Hematopoietic multipotent progenitor cell treated with erythropoietin and hydrocortisone succinate and interleukin-3 and kit ligand, for 8 days (in vitro differentiated cells): ENCODE measurements around the gene PPP2R2B.

ENCODE experiments used
- DNase-seq: peaks from one replicate; pipeline ENCODE4 v3.0.0-alpha.2; 2015

Gene PPP2R2B

DNA sequence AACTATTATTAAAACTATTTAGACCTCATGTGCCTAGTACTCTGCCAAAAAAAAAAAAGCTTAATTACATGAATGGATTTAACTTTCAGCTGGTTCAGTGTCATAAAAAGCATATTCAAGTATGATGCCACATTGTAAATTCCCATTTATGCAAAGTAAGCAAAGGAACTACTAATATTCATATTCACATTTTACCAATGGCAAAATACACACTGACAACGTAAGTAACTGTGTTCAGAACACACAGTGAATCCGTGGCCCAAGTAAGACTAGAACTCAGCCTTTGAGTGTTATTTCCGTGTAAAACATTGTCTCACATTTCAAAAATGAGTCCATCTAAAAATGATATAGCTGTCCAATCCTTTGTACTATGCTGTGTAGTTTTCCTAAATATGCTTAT, 56.8 kb downstream of the PPP2R2B start:
- DNase-seq: no peak

DNA sequence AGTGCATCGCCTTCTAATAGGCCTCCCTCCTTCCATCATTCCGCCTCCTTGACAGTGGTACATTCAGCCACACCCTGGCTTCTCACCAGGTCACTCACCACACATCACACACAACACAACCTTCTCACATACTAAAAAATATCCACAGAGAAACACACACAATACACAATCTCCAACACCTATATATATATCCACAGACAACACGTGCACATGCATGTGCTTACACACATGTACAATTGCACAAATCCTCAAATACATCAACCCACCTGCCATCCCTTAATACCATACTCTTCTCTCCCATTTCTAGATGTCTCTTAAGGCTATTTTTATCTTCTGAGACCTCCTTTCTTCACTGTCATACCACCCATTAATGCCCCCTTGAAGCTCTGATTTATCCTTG, 57.6 kb downstream of the PPP2R2B start:
- DNase-seq: no peak

DNA sequence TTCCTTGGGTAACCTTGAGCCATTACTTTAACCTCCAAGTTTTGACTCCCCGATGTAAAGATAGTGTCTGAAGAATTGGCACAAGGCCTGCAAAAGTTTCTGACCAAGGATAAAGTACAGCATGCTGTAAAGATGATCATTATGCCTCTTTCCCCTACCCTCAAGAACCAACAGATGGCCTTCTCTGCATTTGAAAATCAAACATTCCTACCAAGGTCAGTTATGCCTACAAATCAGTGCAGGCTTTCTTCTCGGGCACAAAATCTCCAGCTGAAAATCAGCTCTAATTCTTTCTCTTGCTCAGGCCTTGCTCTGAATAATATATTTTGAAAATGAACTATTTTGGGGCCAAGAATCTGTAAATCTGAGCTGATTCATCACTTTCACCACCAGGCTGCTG, 59.7 kb downstream of the PPP2R2B start:
- no peak for DNase-seq

DNA sequence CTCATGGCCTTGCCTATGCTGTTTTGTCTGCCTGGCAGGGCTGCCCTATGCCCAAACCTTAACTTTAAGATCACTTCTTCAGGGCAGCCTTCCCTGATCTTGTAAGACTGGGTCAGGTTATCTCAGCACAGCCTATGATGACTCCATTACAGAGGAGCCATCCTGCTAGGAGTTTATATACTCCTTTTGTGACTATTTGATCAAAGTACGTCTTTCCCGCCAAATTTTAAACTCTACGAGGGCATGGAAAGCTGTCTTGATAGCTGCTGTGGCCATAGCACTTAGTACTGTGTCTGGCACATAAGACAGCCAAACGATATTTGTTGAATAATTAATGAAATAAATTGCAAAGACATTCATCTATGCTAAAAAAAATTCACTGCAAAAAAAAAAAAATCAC, 60.6 kb downstream of the PPP2R2B start:
- no peak for DNase-seq

DNA sequence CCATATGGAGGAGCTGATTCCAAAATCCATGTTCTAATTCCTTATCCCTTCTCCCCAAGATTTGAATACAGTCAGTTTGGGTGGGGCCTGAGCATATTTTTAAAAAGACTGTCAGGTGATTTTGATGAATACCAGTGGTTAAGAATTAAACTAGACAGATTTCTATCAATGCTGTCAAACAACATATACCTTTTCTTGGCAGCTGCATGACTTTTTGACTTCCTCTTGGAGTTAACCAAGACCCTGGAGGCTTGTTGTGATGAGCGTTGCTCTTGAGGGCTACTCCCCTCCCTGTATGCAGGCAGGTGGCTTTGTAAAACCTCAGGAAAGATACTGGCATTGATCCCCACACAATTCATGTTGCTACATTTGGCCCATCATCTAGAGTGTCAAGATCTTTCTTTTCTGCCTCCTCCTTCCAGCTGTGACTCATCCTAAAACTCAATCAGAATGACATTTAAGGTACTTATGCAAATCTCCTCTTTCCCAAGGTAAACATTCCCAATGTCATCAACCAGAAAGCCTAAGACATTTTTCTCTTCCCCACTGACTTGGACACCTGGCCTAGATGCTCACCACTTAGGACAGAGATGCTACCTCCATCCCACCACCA, 61.7 kb downstream of the PPP2R2B start:
- no peak for DNase-seq

DNA sequence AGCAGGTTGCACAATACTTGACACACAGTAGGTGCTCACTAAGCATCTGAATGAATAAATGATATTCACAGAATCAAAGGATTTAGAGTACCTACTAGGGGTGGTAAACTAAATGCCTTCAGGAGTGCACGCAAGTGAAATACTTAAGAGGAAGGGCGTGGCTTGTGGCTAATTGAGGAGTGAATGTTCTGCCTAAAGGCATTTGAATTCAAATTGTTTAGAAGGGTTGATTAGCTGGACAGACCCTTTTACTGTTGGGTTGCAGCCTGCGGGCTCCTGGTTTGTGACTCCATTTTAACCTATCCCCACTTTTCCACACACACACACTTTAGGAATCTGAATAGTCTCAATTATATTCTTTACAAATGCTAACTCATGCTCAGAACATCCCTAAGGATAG, 63.1 kb downstream of the PPP2R2B start:
- no peak for DNase-seq

DNA sequence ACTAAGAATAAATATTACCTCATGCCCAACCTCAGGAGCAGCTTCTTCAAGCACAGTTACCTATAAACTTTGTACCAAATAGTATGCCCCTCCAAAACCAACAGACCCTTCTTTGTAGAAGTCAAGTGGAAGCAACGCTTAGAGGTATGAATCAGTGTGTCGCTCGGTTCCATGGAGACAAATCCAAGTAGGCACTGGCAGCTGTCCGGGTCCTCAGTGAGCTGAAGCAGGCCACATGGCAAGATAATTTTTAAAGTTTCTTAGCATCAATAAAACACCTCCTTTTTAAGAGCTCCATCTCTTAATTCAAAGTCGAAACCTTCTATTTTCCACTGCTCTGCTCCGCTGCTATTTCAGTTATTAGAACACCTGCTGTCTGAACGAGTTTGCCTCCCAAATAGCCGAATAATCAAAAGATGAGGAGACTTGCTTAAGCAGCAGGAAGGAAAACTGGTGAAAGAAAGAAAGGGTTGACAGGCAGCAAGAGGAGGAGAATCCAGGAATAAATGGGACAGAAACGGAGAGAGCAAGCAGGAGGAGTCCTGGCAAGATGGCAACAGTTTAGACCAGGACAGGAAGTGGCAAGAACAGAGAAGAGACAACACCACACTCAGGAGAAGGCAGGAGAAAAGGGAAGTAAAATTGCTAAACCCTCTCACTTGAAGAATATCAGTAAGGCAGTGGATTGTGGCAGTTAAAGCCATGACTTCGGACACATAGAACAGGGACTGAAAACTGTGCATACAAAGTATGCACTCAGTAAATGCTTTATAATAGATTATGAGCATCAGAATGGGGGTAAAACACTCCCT, 65.0 kb downstream of the PPP2R2B start:
- peak; percentile 6 for DNase-seq

DNA sequence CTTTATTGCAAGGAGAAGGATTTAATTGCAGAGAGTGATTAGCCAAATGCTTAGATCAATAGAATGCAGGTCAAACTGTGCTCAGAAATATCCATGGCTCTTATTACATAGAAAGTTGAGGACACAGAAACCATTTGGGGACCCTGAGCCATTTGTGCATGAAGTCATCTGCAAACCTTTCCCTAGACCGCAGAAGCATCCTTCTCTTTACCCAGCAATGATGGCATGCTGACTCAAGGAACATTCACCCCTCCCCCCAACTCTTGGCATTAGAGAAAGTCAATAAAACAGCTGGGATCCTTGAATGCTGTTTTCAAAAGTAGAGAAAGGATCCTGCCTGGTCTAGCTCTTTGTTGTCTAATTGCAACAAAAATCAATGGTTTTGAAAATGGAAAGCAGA, 73.5 kb downstream of the PPP2R2B start:
- DNase-seq: no peak

DNA sequence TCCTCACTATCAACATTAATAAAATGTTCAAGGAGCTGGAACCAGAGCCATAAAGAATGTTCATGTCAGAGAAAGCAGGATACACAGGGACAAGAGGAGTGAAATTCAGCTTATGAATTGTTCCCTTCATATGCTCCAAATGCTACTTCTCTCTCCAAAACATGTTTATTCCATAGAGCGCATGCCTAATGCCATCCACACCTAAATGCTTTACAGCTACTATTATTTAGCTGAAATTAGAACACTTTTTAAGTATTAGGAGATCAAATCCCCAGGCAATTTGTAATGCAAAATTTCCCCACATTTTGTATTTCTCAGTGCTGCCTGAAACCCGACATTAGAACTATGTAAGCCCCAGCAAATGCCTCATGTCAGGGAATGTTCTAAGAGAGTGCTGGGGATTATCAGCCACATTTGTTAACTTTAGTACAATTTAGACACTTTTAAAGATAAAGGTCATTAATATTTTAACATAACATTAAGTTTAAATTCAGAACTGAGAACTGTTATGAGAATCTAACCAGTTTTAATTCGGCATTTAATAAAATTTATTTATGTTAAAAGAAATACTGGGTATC, 75.5 kb downstream of the PPP2R2B start:
- no peak for DNase-seq

DNA sequence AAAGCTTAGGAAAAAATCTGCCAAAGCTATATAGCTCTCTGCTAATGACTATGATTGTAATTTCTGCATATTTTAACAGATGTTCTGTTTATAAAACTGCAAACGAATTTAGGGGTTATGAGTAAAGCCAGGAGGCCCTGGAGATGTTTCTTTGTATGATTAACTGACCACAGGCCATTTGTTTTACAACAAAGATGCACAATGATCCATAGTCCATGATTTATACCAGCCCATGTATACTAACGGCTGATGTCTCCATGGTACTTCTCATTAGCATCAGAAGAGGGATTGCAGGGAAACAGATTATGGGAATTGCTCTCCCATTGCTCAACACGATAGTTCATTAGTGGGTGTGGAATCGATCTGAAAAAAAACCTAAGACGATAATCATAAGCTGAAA, 78.9 kb downstream of the PPP2R2B start:
- no peak for DNase-seq

DNA sequence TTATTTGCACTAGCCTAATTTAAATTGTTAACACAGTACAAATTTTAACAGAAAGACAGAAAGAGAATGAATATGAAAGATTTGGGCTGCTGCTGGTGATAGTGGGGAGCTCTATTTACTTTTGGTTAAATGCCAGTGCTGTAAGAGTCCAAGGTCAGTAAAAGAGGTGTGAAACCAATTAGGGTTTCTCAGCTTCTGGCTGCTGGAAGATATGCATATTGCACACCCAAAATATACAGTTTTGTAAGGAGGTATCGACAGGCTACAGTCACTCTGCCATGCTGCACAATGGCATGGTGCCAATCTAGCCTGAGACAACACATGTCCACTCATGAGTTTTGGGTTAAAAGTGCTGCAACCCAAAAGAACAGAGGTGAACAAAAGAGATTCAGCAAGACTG, 79.3 kb downstream of the PPP2R2B start:
- DNase-seq: no peak

DNA sequence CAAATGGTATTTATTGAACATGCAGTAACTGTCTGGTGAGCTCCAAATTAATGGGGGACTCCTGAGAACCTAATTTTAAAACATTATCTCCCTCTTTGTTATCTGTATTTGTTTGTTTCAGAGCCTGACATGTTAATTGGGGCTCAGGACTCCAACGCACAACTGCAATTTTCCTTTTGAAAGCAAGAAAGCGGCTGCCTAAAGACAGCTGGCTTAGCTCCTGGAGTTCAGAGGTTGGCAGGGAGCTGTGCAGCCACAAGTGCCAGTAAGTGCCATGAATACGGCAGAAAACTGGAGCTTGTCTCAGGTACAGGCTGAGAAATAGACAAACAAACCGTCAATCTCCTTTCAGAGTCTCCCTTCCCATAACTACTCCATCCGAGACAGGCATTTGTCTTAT, 80.9 kb downstream of the PPP2R2B start:
- DNase-seq: no peak

DNA sequence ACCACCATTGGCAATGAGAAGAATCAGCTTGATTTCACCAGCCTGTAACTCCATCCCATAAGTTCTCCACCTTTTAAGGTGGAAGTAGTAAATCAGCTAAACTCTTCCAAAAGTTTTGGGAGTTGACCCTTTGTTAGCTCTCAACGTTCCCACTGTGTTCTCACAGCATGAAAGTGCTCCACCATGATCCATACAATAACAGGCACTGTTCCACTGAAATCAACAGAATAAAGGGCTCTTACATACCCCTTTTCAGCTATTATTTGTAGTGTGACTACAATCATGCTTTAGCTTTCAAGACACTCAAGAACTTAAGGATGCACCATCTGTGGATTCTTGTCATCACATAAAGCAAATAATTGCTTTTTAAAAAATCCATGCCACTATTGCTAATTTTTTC, 81.6 kb downstream of the PPP2R2B start:
- DNase-seq: no peak

DNA sequence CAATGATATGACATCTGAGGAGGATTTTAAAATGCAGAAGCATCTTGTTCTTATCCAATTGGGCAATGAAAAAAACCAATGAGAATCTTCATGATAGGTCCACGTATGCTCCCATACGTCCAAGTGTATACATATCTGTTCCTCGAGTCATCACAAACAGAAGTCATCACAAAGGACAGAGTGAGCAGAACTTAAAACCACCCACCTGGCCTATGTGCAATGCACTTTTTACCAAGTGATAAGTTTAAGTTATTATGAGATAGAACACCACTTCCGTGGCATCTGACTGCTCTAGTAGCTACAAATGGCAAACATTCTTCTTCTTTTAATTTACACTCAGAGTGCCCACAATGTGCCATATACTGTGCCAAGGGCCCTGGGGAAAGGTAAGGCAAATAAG, 82.4 kb downstream of the PPP2R2B start:
- no peak for DNase-seq

DNA sequence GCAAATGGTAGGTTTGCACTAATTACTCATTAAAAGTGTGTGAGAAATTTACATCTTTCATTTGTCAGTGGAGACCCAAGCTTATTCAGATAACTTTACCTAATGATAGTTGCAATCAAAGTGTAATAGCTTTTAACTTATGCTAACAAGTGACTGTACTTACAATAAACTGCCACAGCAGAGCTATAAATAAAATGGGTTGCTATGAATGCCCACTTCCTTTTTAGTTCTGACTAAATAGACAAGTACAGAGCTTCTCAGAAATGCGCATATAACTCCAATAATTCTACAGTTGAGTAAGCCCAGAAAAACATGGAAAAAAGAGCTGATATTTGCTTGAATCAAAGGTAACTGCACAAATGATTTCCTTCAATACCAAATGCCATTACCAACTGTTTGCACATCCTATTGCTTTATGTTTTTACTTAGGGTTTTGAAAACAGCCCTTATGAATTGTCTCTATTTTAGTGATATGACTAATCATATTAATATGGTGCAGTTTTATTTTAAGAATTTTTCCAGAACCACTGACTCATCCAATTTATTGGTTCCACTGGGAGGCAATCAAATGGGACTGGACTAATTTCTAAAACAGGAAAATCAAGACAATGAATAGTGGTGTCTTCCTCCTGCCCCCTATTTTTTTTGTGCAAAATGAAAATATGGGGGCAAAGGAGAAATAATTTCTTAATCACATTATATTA, 84.1 kb downstream of the PPP2R2B start:
- DNase-seq: peak; percentile 4

DNA sequence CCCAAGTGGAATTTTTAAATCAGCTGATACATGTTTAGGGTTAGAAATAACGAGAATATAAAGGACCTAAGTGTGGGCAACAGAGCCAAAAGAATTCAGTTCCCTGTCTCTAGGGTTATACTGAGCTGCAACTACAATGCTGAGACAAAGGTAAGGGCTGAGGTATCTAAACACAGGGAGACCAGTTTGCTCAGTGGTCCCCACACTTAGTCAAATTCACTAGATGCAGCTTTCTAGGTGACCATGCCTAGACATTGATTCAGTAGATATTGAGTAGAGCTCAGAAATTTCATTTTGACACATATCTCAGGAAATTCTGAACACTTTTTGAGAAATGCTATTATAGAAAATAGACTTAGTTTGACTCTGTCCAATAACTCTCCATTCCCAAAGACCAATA, 84.8 kb downstream of the PPP2R2B start:
- DNase-seq: no peak

DNA sequence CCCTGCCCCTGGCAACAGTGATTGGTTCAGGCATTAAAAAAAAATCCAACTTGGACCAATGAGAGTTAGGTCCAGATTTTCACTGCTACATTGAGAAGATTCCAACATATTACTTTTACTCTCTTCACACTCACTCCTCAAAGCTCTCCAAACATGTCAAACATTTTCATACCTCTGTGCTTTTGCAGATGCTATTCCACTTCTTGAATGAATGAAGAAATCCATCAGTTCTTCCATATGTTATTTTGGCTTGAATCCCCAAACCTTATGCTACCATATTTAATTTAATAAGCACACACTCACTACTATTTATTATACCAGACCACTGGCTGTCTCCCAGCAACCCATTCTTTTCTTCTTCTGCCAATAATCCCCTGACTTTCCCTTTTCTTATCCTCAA, 87.1 kb downstream of the PPP2R2B start:
- no peak for DNase-seq

DNA sequence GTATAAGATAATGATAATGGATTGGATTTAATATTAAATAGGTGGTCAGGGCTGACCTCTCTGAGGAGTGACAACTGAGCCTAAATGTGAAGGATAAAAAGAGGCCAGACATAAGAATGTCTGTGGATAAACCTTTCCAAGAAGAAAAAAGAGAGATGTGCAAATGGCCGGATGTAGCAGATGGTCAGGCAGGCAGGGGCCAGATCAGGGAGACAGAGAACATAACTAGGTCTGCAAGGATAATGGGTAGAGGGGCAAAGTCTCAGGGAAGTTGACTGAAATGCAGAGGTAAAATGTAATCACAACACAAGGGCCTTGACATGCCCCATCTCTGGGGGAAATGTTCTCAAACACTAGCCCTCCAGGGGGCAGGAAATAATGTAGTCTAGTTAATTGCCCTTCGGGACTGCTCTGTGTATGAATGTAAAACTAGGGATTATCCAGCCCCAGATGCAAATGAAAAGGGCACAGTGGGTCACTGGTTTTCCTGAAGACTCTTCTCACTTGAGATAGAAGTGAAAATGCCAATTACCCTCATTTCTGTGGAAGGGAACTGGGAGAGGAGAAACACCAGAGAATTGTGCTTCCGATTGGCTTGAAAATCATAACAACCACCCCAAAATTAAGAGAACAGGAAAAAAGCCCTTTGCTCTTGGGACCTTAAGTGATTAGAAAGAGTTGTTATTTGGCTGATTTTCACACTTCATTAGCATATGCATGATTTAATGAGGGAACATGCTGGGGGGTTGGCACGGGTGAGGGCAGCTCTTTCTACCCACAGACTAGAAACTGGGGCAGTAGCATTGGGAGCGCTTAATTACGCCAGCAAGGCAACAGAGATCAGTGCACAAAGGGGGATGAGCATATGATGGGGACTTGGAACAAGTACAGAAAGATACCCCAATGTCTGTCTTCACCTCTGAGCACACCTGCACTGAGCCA, 88.6 kb downstream of the PPP2R2B start:
- DNase-seq: no peak

DNA sequence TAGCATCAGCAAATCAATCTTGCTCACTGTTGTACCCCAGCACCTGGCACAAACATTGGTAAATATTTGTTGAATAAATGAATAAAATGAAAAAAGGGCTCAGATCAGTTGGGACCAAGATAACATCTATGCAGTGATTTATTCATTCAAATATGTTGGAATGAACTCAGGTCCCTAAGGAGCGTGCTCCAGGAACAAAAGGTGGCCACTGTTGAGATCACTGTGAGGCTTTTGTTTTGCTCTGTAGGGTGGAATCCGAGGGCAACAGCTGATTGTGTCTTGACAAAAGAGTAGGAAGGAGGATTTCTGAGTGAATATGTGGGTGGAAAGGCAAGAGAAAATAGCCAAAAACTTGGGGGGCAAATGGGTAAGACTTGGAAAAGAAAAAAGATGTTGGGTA, 89.7 kb downstream of the PPP2R2B start:
- no peak for DNase-seq

DNA sequence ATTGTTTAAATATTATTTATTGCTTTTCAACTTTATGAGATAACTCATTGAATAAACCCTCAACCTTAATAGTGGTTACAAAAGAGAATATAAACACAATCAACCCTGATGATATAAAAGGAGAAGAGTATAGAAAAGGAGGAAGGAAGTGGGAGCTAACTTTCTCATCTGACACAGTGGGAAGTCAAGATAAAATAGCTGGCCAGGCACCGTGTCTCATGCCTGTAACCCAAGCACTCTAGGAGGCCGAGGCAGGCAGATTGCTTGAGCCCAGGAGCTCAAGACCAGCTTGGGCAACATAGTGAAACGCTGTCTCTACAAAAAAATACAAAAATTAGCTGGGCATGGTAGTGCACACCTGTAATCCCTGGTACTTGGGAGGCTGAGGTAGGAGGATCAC, 93.5 kb downstream of the PPP2R2B start:
- peak; percentile 11 for DNase-seq

DNA sequence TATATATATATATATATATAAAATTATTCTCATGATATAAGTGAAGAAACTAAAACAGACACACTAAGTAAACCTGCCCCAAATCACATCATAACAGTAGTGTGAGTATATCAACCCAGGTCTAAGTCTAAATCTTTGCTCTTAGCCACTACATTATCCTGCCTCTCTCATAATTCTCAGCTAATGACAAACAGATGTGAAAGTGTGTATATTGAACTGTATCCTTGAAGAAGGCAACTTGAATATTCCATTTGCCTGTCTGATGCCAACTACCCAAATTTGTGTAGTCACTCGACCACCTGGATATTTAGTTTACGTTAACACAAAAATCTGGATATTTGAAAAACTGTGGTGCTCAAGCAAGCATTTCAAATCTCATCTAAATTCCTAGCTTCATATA, 97.4 kb downstream of the PPP2R2B start:
- DNase-seq: no peak

DNA sequence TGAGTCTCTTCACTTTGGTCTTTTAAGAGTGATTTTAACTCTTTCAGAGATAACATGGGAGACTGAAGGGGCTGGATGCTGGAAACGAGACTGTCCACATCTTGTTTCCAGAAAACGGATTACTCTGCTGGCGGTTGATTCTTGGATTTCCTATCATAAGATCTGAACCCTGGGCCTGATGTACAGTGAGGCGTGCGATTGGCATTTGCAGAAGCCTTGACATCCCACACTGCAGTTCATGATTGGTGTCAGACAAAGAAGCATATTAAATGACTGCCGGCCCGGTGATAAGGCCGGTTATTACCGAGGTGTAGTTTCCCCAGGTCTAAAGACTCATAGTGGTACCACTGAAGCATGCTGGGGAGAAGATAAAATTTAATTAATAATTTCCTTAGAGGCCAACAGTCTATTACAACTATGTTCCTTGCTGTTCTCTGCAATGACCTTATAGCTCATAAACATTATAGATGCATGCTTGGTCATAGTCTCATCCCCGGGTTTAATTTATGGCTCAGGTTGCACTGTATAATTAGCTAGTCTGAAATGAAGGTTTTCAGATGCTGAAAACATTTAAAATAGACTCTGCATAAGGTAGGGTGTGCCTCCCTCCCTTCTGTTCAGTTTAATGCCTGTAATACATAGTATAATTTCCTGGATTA, 99.2 kb downstream of the PPP2R2B start:
- DNase-seq: no peak
